Transverse colon (tissue), 4 donors: ENCODE results near the gene LPAR2. TPM values are rescaled to one million over a fixed set of nuclear protein-coding genes. Genes with fewer than 3 reads are reported as not detected.
"Not testable (repeated sequence)": the region's sequence is repeated elsewhere in the genome, so short reads cannot be mapped to it uniquely, and the experiment has no call there.

Source experiments
- DNase-seq: peaks from one replicate; pipeline ENCODE4 v3.0.0-alpha.2; 2019
- H3K27ac ChIP-seq, 4 donors: fragments of 200-600 bp; sonication (generic); 2 replicates each; pipeline ENCODE4 v1.5.1; 2016 to 2018; ENCODE audit warnings: inconsistent platforms in 4 of 4
- H3K27me3 ChIP-seq: fragments of 200-600 bp; sonication (generic); 2 replicates; pipeline ENCODE4 v1.5.1; 2017; ENCODE audit warnings: inconsistent platforms
- H3K36me3 ChIP-seq, 4 donors: fragments of 200-600 bp; sonication (generic); 2 replicates each; pipeline ENCODE4 v1.5.1; 2017 to 2019; ENCODE audit warnings: inconsistent platforms in 4 of 4
- H3K4me1 ChIP-seq, 4 donors: fragments of 200-600 bp; sonication (generic); 2 replicates each; pipeline ENCODE4 v1.5.1; 2017 to 2020; ENCODE audit warnings: inconsistent platforms in 4 of 4
- H3K4me3 ChIP-seq, 4 donors: fragments of 200-600 bp; sonication (generic); 1 replicate in 1 of 4; 2 replicates in 3 of 4; pipeline versions ENCODE4 v1.5.1 to v1.6.1; 2017 to 2019; ENCODE audit warnings: inconsistent platforms in 4 of 4
- H3K9me3 ChIP-seq, 2 donors: fragments of 200-600 bp; sonication (generic); 2 replicates each; pipeline ENCODE4 v1.5.1; 2017 to 2019; ENCODE audit warnings: inconsistent platforms in 2 of 2
- CTCF ChIP-seq, 5 experiments: fragments of 200-600 bp in 3 of 5; fragments of 450-650 bp in 2 of 5; sonication (generic) in 3 of 5; IDR thresholded peaks; 1 replicate in 2 of 5; 2 replicates in 3 of 5; pipeline ENCODE4 v1.5.1; 2016 to 2017; ENCODE audit warnings: antibody characterized with exemption in 5 of 5, inconsistent platforms in 3 of 5, mild to moderate bottlenecking in 2 of 5, moderate library complexity in 1 of 5
- EP300 ChIP-seq: sonication (generic); formaldehyde crosslinking; IDR thresholded peaks from one replicate; pipeline ENCODE4 v1.6.1; 2017; ENCODE audit warnings: antibody characterized with exemption, low read depth
- POLR2A ChIP-seq: fragments of 450-650 bp; IDR thresholded peaks from one replicate; pipeline ENCODE4 v1.6.1; 2016; ENCODE audit warnings: antibody characterized with exemption, mild to moderate bottlenecking, moderate library complexity
- POLR2AphosphoS5 ChIP-seq, 3 donors: sonication (generic); formaldehyde crosslinking; IDR thresholded peaks; one replicate each; pipeline ENCODE4 v1.6.1; 2016; ENCODE audit warnings: antibody characterized with exemption in 3 of 3
- WGBS, 2 donors: methylation state at CpG; one replicate each; pipeline ENCODE4 v1.1.5; 2018; ENCODE audit warnings: low coverage in 1 of 2; 5-methylcytosine and 5-hydroxymethylcytosine counted together
- in situ Hi-C, 4 donors: fragments of 200-750 bp; cut with MboI; loops; one replicate each; pipeline versions ENCODE4 v1.15.0 to v1.15.1; 2017; ENCODE audit warnings: low sequenced_read_pairs in 3 of 4, low pct_ligation_motif_present in 1 of 4, low pct_unique_long_range_greater_than_20kb in 1 of 4
- intact Hi-C: fragments of 100-400 bp; cut with DNase I; formaldehyde crosslinking; loops from one replicate; pipeline ENCODE4 v1.15.1; 2023; ENCODE audit warnings: low total_unique reads
- total RNA-seq, 4 donors: library from RNA; depleted of rRNA; stranded (reverse); fragments of >200 nt; gene quantifications; one replicate each; pipeline ENCODE4 v1.1.0, GENCODE V29; 2016

Gene LPAR2
- total RNA-seq, 4 donors from 2014 or later: 19.2 to 52.5 (median 32.6) TPM

- no peak for DNase-seq
- Histone ChIP-seq H3K4me1 (peaks cover 0 to 37% (median 21%) of the 10 kb centered on the region in 4 donors), H3K27me3 (no peaks in the 10 kb centered on the region), H3K36me3 (no peaks in the 10 kb centered on the region), H3K27ac (peak overlapping the region; percentile 48 to 73 (median 64)), H3K9me3 (no peaks in the 10 kb centered on the region), H3K4me3 (no peak overlapping the region)
- 21 to 54% methylated on average over 3 to 9 of the region's 9 CpGs for WGBS, 2 donors
- in situ Hi-C loops (no loop called here), intact Hi-C loops (no loop called here)
- no peak for TF ChIP-seq EP300
- TF ChIP-seq POLR2AphosphoS5 (IDR thresholded peaks at IDR 0.05): peak in 2 of 3 donors; percentile 47 to 50
These were observed 25.8 kb downstream of the LPAR2 start for GRCh38 chr19:19602136-19602712.

- 54% methylated on average over 1 of the region's 1 CpG; no CpG with 5 or more reads in 1 of the 2 donors for WGBS, 2 donors
- Histone ChIP-seq H3K27ac (no peak overlapping the region), H3K27me3 (no peaks in the 10 kb centered on the region), H3K36me3 (no peaks in the 10 kb centered on the region), H3K4me1 (peaks cover 0 to 26% (median 13%) of the 10 kb centered on the region in 4 donors), H3K4me3 (no peak overlapping the region), H3K9me3 (no peaks in the 10 kb centered on the region)
- intact Hi-C loops (no loop called here), in situ Hi-C loops (no loop called here)
- no peak for DNase-seq
- TF ChIP-seq POLR2A (no peak), EP300 (no peak), CTCF (IDR thresholded peaks at IDR 0.05) (no peak), POLR2AphosphoS5 (IDR thresholded peaks at IDR 0.05) (no peak)
These were observed 27.2 kb downstream of the LPAR2 start for GRCh38 chr19:19600793-19601330.

- intact Hi-C loops, in situ Hi-C loops, DNase-seq, H3K4me3 ChIP-seq, H3K9me3 ChIP-seq, H3K36me3 ChIP-seq, H3K27me3 ChIP-seq: not testable (repeated sequence)
- H3K4me1 ChIP-seq: peaks cover 0 to 31% (median 13%) of the 10 kb centered on the region in 4 donors
- WGBS, 2 donors: 63 to 84% methylated on average over 10 to 20 of the region's 20 CpGs
- H3K27ac ChIP-seq: peak overlapping the region; percentile 48 to 59 (median 52)
These were observed 29.1 kb downstream of the LPAR2 start for GRCh38 chr19:19598728-19599451.

GRCh38 chr19:19597809-19598306, 30.2 kb downstream of the LPAR2 start:
- DNase-seq: no peak
- intact Hi-C loops: no loop called here
- Histone ChIP-seq H3K4me3 (no peak overlapping the region), H3K27ac (peak overlapping the region in 3 of 4 donors; percentile 3 to 30 (median 17)), H3K9me3 (no peaks in the 10 kb centered on the region), H3K36me3 (no peaks in the 10 kb centered on the region), H3K4me1 (peaks cover 0 to 24% (median 11%) of the 10 kb centered on the region in 4 donors), H3K27me3 (no peaks in the 10 kb centered on the region)
- 59 to 68% methylated on average over 5 to 8 of the region's 8 CpGs for WGBS, 2 donors
- TF ChIP-seq POLR2AphosphoS5 (IDR thresholded peaks at IDR 0.05) (no peak), EP300 (no peak), CTCF (IDR thresholded peaks at IDR 0.05) (no peak), POLR2A (no peak)
- in situ Hi-C loops: no loop called here

- Histone ChIP-seq H3K27ac (peak overlapping the region in 2 of 4 donors; percentile 3 to 44), H3K4me3 (no peak overlapping the region)
These were observed 32.8 kb downstream of the LPAR2 start for GRCh38 chr19:19595171-19595701.

More at GRCh38 chr19:19595171-19595701, 32.8 kb downstream of the LPAR2 start:
- H3K4me1 ChIP-seq: peaks cover 5 to 25% (median 8%) of the 10 kb centered on the region in 4 donors
- DNase-seq: no peak
- no peaks in the 10 kb centered on the region for H3K36me3 ChIP-seq
- in situ Hi-C loops: no loop called here
- 10 to 44% methylated on average over 3 to 8 of the region's 8 CpGs for WGBS, 2 donors
- H3K9me3 ChIP-seq: no peaks in the 10 kb centered on the region
- TF ChIP-seq POLR2AphosphoS5 (IDR thresholded peaks at IDR 0.05) (no peak), POLR2A (no peak), EP300 (no peak), CTCF (IDR thresholded peaks at IDR 0.05) (no peak)
- H3K27me3 ChIP-seq: no peaks in the 10 kb centered on the region
- intact Hi-C loops: no loop called here
